ENCODE measurements around the gene MATCAP1. TPM values are rescaled to one million over a fixed set of nuclear protein-coding genes. Genes with fewer than 3 reads are reported as not detected.

Gene MATCAP1
- total RNA-seq, 4 donors from 2014 or later = 20.3 to 50.0 (median 32.4) TPM

DNA sequence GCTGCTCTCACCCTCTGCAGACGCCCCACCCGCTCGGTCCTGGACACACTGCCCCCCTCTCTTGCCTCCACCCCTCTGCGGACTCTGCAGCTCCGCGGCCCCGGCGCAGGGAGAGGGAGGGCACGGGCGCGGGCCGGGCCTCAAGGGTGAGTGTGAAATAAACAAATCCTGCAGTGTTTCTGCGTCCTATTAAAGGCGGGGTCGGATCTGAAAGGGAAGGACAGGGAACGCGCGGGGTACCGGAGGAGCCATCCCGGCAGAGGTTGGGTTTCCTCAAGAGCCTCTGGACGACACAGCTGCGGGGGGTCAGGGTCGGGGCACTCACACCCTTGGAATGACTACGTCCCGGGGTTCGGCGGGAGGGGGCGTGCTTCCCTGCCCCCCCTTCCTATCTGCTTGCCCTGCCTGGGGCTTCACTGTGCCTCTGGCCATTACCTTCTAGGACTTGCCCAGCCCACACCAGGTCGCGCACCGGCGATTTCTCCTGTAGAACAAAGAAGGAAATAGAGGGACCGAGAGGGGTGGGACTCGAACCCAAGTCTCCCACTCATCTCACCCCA is 19.7 kb downstream of the MATCAP1 start:
- intact Hi-C loops (cut with DNase I) = no loop called here
- WGBS, 2 donors = 1 to 2% methylated on average over 12 to 20 of the region's 34 CpGs
- Histone ChIP-seq H3K27ac (peak overlapping the region in 2 of 3 donors; percentile 23 to 80), H3K36me3 (no peaks in the 10 kb centered on the region), H3K4me3 (replicated peaks in 1 of 3) (peak overlapping the region in 1 of 3 donors; percentile 36), H3K4me1 (peaks cover 39 to 44% of the 10 kb centered on the region in 2 donors), H3K27me3 (no peaks in the 10 kb centered on the region), H3K9me3 (no peaks in the 10 kb centered on the region)
- DNase-seq = peak; percentile 49 to 50
- TF ChIP-seq POLR2A (IDR thresholded peaks at IDR 0.05) = no peak
- TF ChIP-seq, protein P1, sequence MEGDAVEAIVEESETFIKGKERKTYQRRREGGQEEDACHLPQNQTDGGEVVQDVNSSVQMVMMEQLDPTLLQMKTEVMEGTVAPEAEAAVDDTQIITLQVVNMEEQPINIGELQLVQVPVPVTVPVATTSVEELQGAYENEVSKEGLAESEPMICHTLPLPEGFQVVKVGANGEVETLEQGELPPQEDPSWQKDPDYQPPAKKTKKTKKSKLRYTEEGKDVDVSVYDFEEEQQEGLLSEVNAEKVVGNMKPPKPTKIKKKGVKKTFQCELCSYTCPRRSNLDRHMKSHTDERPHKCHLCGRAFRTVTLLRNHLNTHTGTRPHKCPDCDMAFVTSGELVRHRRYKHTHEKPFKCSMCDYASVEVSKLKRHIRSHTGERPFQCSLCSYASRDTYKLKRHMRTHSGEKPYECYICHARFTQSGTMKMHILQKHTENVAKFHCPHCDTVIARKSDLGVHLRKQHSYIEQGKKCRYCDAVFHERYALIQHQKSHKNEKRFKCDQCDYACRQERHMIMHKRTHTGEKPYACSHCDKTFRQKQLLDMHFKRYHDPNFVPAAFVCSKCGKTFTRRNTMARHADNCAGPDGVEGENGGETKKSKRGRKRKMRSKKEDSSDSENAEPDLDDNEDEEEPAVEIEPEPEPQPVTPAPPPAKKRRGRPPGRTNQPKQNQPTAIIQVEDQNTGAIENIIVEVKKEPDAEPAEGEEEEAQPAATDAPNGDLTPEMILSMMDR (IDR thresholded peaks at IDR 0.05) = no peak

DNA sequence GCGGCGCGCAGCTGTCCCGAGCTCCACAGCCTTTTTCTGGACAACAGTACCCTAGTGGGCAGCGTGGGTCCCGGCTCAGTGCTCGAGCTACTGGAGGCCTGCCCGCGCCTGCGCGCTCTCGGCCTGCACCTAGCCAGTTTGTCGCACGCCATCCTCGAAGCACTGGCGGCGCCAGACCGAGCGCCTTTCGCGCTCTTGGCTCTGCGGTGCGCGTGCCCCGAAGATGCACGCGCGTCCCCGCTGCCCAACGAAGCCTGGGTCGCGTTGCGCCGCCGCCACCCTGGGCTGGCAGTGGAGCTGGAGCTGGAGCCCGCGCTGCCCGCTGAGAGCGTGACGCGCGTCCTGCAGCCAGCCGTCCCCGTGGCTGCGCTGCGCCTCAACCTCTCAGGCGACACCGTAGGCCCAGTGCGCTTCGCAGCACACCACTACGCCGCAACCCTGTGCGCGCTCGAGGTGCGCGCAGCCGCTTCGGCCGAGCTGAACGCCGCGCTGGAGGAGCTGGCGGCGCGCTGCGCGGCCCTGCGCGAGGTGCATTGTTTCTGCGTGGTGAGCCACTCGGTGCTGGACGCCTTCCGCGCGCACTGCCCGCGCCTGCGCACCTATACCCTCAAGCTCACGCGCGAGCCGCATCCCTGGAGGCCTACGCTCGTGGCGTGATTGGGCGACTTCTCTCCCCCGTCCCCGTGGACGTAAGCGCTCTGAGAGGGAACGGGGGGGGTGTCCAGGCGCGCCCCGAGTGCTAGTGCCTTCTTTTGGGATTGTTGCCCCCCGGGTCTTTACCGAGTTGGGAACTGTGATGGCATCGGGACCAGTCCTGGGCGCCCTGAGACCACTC is 20.4 kb downstream of the MATCAP1 start:
- H3K36me3 ChIP-seq = no peaks in the 10 kb centered on the region
- H3K9me3 ChIP-seq = no peaks in the 10 kb centered on the region
- no peaks in the 10 kb centered on the region for H3K27me3 ChIP-seq
- H3K4me1 ChIP-seq = peaks cover 46 to 51% of the 10 kb centered on the region in 2 donors
- peak overlapping the region in 2 of 3 donors; percentile 23 to 80 for H3K27ac ChIP-seq
- TF ChIP-seq, protein P1 (IDR thresholded peaks at IDR 0.05) = peak in 1 of 6 experiments; percentile 16
- TF ChIP-seq POLR2A (IDR thresholded peaks at IDR 0.05) = peak in 1 of 2 donors; percentile 47
- intact Hi-C loops (cut with DNase I) = no loop called here
- 2 to 4% methylated on average over 8 to 52 of the region's 99 CpGs for WGBS, 2 donors
- H3K4me3 ChIP-seq (replicated peaks in 1 of 3) = peak overlapping the region in 1 of 3 donors; percentile 36
- peak; percentile 84 to 85 for DNase-seq

DNA sequence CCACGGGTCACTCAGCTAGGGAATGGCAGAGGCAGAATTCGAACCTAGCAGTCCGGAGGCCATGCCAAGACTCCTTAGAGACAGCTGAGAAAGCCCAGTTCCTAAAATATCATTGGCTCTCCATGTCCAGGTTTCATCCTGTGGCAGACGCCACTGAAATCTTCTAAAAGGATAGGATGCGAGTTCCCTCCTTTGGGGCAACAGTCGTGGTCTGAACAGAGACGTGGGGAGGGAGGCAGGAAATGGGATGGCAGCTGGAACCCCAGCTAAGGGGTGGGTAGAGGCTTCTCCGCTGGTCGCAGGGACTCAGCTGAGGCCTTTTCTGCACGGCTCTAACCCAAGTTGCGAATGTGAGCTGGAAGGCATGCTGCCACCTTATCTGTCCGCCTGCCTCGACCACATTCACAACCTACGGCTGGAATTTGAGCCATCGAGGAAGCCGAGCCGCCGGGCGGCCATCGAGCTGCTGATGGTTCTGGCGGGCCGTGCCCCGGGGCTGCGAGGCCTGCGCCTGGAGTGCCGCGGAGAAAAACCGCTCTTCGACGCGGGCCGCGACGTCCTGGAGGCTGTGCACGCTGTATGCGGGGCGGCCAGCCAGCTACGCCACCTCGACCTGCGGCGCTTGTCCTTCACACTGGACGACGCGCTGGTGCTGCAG is 21.1 kb downstream of the MATCAP1 start:
- Histone ChIP-seq H3K9me3 (no peaks in the 10 kb centered on the region), H3K27me3 (no peaks in the 10 kb centered on the region), H3K27ac (peak overlapping the region in 1 of 3 donors; percentile 80), H3K4me3 (replicated peaks in 1 of 3) (peak overlapping the region in 1 of 3 donors; percentile 36), H3K36me3 (no peaks in the 10 kb centered on the region), H3K4me1 (peaks cover 50 to 52% of the 10 kb centered on the region in 2 donors)
- intact Hi-C loops (cut with DNase I) = no loop called here
- 30 to 56% methylated on average over 11 to 38 of the region's 44 CpGs for WGBS, 2 donors
- no peak for DNase-seq
- TF ChIP-seq, protein P1 (IDR thresholded peaks at IDR 0.05) = no peak
- no peak for TF ChIP-seq POLR2A (IDR thresholded peaks at IDR 0.05)

DNA sequence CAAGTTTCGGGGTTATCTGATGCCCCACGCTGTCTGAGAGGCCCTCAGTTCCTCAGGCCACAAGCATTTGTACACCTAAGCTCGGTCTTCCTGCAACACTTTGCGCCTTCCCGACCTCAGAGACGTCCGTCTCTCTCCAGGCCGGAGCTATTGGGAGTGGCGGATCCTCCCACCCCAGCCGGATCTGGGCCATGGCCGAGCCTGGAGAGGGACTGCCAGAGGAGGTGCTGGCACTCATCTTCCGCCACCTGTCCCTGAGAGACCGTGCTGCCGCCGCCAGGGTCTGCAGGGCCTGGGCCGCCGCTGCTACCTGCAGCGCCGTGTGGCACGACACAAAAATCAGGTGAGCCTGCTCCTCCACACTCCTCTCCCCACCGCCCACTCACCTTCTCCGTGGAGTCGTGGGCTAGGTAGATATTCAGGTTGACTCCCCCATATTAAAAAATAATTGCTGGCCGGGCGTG is 22.1 kb downstream of the MATCAP1 start:
- Histone ChIP-seq H3K27me3 (no peaks in the 10 kb centered on the region), H3K9me3 (no peaks in the 10 kb centered on the region), H3K36me3 (no peaks in the 10 kb centered on the region), H3K4me3 (replicated peaks in 1 of 3) (no peak overlapping the region), H3K4me1 (peaks cover 50 to 52% of the 10 kb centered on the region in 2 donors), H3K27ac (no peak overlapping the region)
- intact Hi-C loops (cut with DNase I) = no loop called here
- no peak for DNase-seq
- WGBS, 2 donors = 45 to 56% methylated on average over 18 to 20 of the region's 25 CpGs
- TF ChIP-seq, protein P1 (IDR thresholded peaks at IDR 0.05) = no peak
- no peak for TF ChIP-seq POLR2A (IDR thresholded peaks at IDR 0.05)

All from thyroid gland (tissue), 4 donors.